ENCODE data around the gene FRK. TPM values are rescaled to one million over a fixed set of nuclear protein-coding genes. Genes with fewer than 3 reads are reported as not detected.

FRK gene
- total RNA-seq, 1 donor from 2014 or later, result 0.02 TPM

Other genes starting within 250 kb of the FRK start
- 44.1 and 50.4 TPM in 2 replicates for gene NT5DC1, start 40.0 kb upstream of the FRK start, total RNA-seq
- not detected in 2 replicates for gene COL10A1, start 65.2 kb upstream of the FRK start, total RNA-seq
- gene TSPYL4, start 193.2 kb upstream of the FRK start, total RNA-seq, result 17.5 and 18.0 TPM in 2 replicates
- 41.1 and 42.3 TPM in 2 replicates for gene TSPYL1, start 219.0 kb upstream of the FRK start, total RNA-seq

Data from activated T-helper 2 cell treated with anti-CD3 and anti-CD28 coated beads, Interferon-gamma antibody, Interleukin-2, Interleukin-4, amounts not matched to agents 10 μg/mL and 5 μg/mL and 100 μg/mL, durations not matched to agents 14 hours and 24 hours and 36 hours (primary cell).